Tibial nerve (tissue), 4 donors: ENCODE data around the gene IL22RA1. TPM values are rescaled to one million over a fixed set of nuclear protein-coding genes. Genes with fewer than 3 reads are reported as not detected.

ENCODE experiments used
- DNase-seq, 2 donors: peaks; one replicate each; pipeline ENCODE4 v3.0.0-alpha.2; 2019; ENCODE audit warnings: low spot score in 2 of 2
- H3K27ac ChIP-seq, 4 donors: fragments of 200-600 bp; sonication (generic) in 3 of 4; one replicate each; pipeline ENCODE4 v1.5.1; 2017 to 2019; ENCODE audit warnings: mild to moderate bottlenecking in 1 of 4
- H3K27me3 ChIP-seq, 2 donors: fragments of 200-600 bp; sonication (generic) in 1 of 2; one replicate each; pipeline versions ENCODE4 v1.5.1 to v1.6.0; 2017 to 2019
- H3K36me3 ChIP-seq, 3 donors: fragments of 200-600 bp; sonication (generic); one replicate each; pipeline ENCODE4 v1.5.1; 2018 to 2019
- H3K4me1 ChIP-seq, 4 donors: fragments of 200-600 bp; sonication (generic) in 3 of 4; one replicate each; pipeline ENCODE4 v1.5.1; 2017 to 2019
- H3K4me3 ChIP-seq, 4 donors: fragments of 200-600 bp; sonication (generic) in 3 of 4; one replicate each; pipeline ENCODE4 v1.5.1; 2017 to 2019; ENCODE audit warnings: mild to moderate bottlenecking in 1 of 4, moderate library complexity in 1 of 4
- H3K9me3 ChIP-seq, 4 donors: fragments of 200-600 bp; sonication (generic) in 3 of 4; one replicate each; pipeline ENCODE4 v1.5.1; 2017 to 2019
- CTCF ChIP-seq, 5 experiments: fragments of 200-600 bp in 3 of 5; fragments of 450-650 bp in 2 of 5; sonication (generic) in 3 of 5; IDR thresholded peaks; one replicate each; pipeline ENCODE4 v1.5.1; 2016 to 2019; ENCODE audit warnings: antibody characterized with exemption in 5 of 5, mild to moderate bottlenecking in 3 of 5, moderate library complexity in 2 of 5
- EP300 ChIP-seq, 2 donors: sonication (generic); formaldehyde crosslinking; IDR thresholded peaks; one replicate each; pipeline ENCODE4 v1.6.1; 2017; ENCODE audit warnings: antibody characterized with exemption in 2 of 2, mild to moderate bottlenecking in 1 of 2
- POLR2A ChIP-seq, 2 donors: fragments of 450-650 bp; IDR thresholded peaks; one replicate each; pipeline ENCODE4 v1.6.1; 2017; ENCODE audit warnings: antibody characterized with exemption in 2 of 2, mild to moderate bottlenecking in 2 of 2, moderate library complexity in 2 of 2
- WGBS, 2 donors: methylation state at CpG; one replicate each; pipeline ENCODE4 v1.1.5; 2018; 5-methylcytosine and 5-hydroxymethylcytosine counted together
- total RNA-seq, 4 donors: library from RNA; depleted of rRNA; stranded (reverse); fragments of >200 nt; gene quantifications; one replicate each; pipeline ENCODE4 v1.1.0, GENCODE V29; 2016

IL22RA1 gene
- total RNA-seq, 4 donors from 2014 or later = not detected

GRCh38 chr1:24077278-24077978, 65.5 kb downstream of the IL22RA1 start:
- H3K27ac ChIP-seq = no peak overlapping the region
- no peaks in the 10 kb centered on the region for H3K36me3 ChIP-seq

GRCh38 chr1:24075946-24076345, 67.0 kb downstream of the IL22RA1 start:
- TF ChIP-seq CTCF (IDR thresholded peaks at IDR 0.05) (no peak), EP300 (IDR thresholded peaks at IDR 0.05) (no peak), POLR2A (IDR thresholded peaks at IDR 0.05) (no peak)
- H3K4me3 ChIP-seq = no peak overlapping the region
- WGBS, 2 donors = 87 to 93% methylated on average over 6 to 8 of the region's 8 CpGs

More at GRCh38 chr1:24077278-24077978, 65.5 kb downstream of the IL22RA1 start:
- 82 to 83% methylated on average over 16 of the region's 16 CpGs for WGBS, 2 donors
- TF ChIP-seq POLR2A (IDR thresholded peaks at IDR 0.05) (no peak), EP300 (IDR thresholded peaks at IDR 0.05) (no peak), CTCF (IDR thresholded peaks at IDR 0.05) (no peak)
- no peaks in the 10 kb centered on the region for H3K27me3 ChIP-seq
- H3K4me1 ChIP-seq = no peaks in the 10 kb centered on the region
- no peak for DNase-seq
- H3K9me3 ChIP-seq = no peaks in the 10 kb centered on the region
- H3K4me3 ChIP-seq = no peak overlapping the region

GRCh38 chr1:24075590-24075854, 67.4 kb downstream of the IL22RA1 start:
- DNase-seq = no peak
- Histone ChIP-seq H3K27me3 (no peaks in the 10 kb centered on the region), H3K4me3 (no peak overlapping the region), H3K4me1 (peaks cover 0 to 8% (median 0%) of the 10 kb centered on the region in 4 donors), H3K36me3 (no peaks in the 10 kb centered on the region), H3K27ac (no peak overlapping the region), H3K9me3 (no peaks in the 10 kb centered on the region)
- 87 to 88% methylated on average over 4 of the region's 4 CpGs for WGBS, 2 donors
- TF ChIP-seq CTCF (IDR thresholded peaks at IDR 0.05) = no peak
- TF ChIP-seq POLR2A (IDR thresholded peaks at IDR 0.05) = no peak
- TF ChIP-seq EP300 (IDR thresholded peaks at IDR 0.05) = no peak

More at GRCh38 chr1:24075946-24076345, 67.0 kb downstream of the IL22RA1 start:
- Histone ChIP-seq H3K4me1 (peaks cover 0 to 4% (median 0%) of the 10 kb centered on the region in 4 donors), H3K27me3 (no peaks in the 10 kb centered on the region), H3K27ac (no peak overlapping the region), H3K9me3 (no peaks in the 10 kb centered on the region), H3K36me3 (no peaks in the 10 kb centered on the region)
- DNase-seq = no peak

- Histone ChIP-seq H3K4me3 (no peak overlapping the region), H3K27ac (no peak overlapping the region), H3K9me3 (no peaks in the 10 kb centered on the region), H3K4me1 (peaks cover 0 to 8% (median 0%) of the 10 kb centered on the region in 4 donors), H3K27me3 (no peaks in the 10 kb centered on the region), H3K36me3 (no peaks in the 10 kb centered on the region)
- 81 to 83% methylated on average over 15 of the region's 15 CpGs for WGBS, 2 donors
- DNase-seq = no peak
- no peak for TF ChIP-seq CTCF (IDR thresholded peaks at IDR 0.05)
Observed at GRCh38 chr1:24074817-24075589, 67.9 kb downstream of the IL22RA1 start.

- no peak for DNase-seq
- 75 to 79% methylated on average over 5 of the region's 5 CpGs for WGBS, 2 donors
- H3K4me3 ChIP-seq = no peak overlapping the region
Observed at GRCh38 chr1:24074196-24074595, 68.7 kb downstream of the IL22RA1 start.

More at GRCh38 chr1:24074196-24074595, 68.7 kb downstream of the IL22RA1 start:
- Histone ChIP-seq H3K9me3 (no peaks in the 10 kb centered on the region), H3K27me3 (no peaks in the 10 kb centered on the region), H3K4me1 (peaks cover 0 to 8% (median 0%) of the 10 kb centered on the region in 4 donors), H3K27ac (no peak overlapping the region), H3K36me3 (no peaks in the 10 kb centered on the region)
- TF ChIP-seq CTCF (IDR thresholded peaks at IDR 0.05) (no peak), EP300 (IDR thresholded peaks at IDR 0.05) (no peak), POLR2A (IDR thresholded peaks at IDR 0.05) (no peak)
